ENCODE data around the gene NDUFS3.

DNA sequence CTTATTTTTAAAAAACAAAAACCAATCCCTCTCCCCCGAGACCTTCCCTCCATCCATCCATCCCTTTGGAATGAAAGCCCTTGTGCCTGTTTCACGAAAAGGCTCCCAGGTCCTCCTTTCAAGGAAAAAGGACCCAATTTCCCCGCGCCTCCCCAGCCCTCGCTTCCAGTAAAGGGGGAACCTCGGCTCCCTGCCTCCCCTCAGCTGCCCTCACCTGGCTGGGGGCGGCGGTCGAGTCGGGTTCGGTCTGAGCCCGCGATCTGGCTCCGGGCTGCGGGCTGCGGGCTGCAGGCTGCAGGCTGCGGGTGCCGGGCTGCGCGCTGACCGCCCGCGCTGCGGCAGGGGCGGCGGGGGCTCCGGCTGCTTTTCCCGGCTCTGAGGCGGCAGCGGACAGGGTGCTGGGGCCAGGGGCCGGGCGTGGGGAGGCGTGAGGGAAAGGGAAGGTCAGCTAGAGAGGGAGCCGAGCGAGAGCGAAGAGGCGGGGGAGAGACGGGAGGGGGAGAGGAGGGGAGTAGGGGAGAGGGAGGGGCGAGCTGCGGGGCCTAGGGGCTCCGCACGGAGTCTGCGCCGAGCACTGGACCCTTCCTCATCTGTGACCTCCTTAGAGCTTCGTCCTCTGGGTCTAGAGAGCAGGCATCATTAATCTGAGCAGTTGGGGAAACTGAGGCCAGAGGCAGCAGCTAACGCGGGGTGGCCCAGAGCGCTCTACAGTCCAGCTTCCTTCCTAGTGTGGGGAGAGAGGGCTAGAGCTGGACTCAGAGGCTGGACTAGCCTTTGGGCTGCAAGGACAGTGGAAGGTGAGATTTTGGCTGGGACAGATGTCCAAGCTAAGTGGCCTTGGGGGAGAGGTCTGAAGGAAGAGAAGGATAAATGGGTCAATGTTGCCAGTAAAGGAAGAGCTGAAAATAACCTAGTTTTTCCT, 15.3 kb downstream of the NDUFS3 start, which contains the start of gene C1QTNF4:
- TF ChIP-seq CTCF (conservative IDR thresholded peaks at IDR 0.05; ENCODE audit: low read length) (no peak), EZH2phosphoT487 (IDR thresholded peaks at IDR 0.05; ENCODE audit: borderline replicate concordance) (no peak)
